Glutamatergic neuron (in vitro differentiated cells): ENCODE data around the gene PRKAG3. TPM values are rescaled to one million over a fixed set of nuclear protein-coding genes. Genes with fewer than 3 reads are reported as not detected.

Experiments used
- DNase-seq: peaks from one replicate; pipeline ENCODE4 v3.0.0; 2022
- H3K27ac Mint-ChIP-seq: one replicate; pipeline ENCODE4 v1.8.0; 2020; ENCODE audit warnings: mild to moderate bottlenecking, mixed read lengths, inconsistent platforms; ENCODE audit not compliant: unreplicated experiment
- H3K27me3 Mint-ChIP-seq: one replicate; pipeline ENCODE4 v1.8.0; 2020; ENCODE audit warnings: mild to moderate bottlenecking, moderate library complexity, mixed read lengths, inconsistent platforms; ENCODE audit not compliant: unreplicated experiment
- H3K36me3 Mint-ChIP-seq: one replicate; pipeline ENCODE4 v1.8.0; 2020; ENCODE audit warnings: mild to moderate bottlenecking, mixed read lengths, inconsistent platforms; ENCODE audit not compliant: unreplicated experiment
- H3K4me1 Mint-ChIP-seq: one replicate; pipeline ENCODE4 v1.8.0; 2020; ENCODE audit warnings: mild to moderate bottlenecking, low read depth, mixed read lengths, inconsistent platforms; ENCODE audit not compliant: unreplicated experiment
- H3K4me3 Mint-ChIP-seq: one replicate; pipeline ENCODE4 v1.8.0; 2020; ENCODE audit warnings: mild to moderate bottlenecking, mixed read lengths, inconsistent platforms; ENCODE audit not compliant: unreplicated experiment
- H3K9me3 Mint-ChIP-seq: one replicate; pipeline ENCODE4 v1.8.0; 2020; ENCODE audit warnings: mild to moderate bottlenecking, moderate library complexity, mixed read lengths, inconsistent platforms; ENCODE audit not compliant: unreplicated experiment
- total RNA-seq: library from RNA; stranded (reverse); fragmentation: NEBNext Ultra II Directional; extraction: Animal tissue kit (Norgen Biotek cat#: 25700); gene quantifications from one replicate; pipeline ENCODE4 v1.2.1, GENCODE V29; 2021; ENCODE audit not compliant: unreplicated experiment
- TF ChIP-seq, protein P1 (sequence below): fragments of 200-600 bp; sonication (generic); IDR thresholded peaks from one replicate; pipeline ENCODE4 v1.5.0; 2021; ENCODE audit not compliant: partially characterized antibody, unreplicated experiment

Gene PRKAG3
- total RNA-seq, 1 donor from 2014 or later: not detected

- Mint-ChIP-seq H3K4me1 (no peaks in the 10 kb centered on the region), H3K4me3 (no peak overlapping the region), H3K27me3 (peaks cover under 1% of the 10 kb centered on the region), H3K27ac (no peak overlapping the region), H3K9me3 (no peaks in the 10 kb centered on the region), H3K36me3 (peaks cover 4% of the 10 kb centered on the region)
- TF ChIP-seq, protein P1, sequence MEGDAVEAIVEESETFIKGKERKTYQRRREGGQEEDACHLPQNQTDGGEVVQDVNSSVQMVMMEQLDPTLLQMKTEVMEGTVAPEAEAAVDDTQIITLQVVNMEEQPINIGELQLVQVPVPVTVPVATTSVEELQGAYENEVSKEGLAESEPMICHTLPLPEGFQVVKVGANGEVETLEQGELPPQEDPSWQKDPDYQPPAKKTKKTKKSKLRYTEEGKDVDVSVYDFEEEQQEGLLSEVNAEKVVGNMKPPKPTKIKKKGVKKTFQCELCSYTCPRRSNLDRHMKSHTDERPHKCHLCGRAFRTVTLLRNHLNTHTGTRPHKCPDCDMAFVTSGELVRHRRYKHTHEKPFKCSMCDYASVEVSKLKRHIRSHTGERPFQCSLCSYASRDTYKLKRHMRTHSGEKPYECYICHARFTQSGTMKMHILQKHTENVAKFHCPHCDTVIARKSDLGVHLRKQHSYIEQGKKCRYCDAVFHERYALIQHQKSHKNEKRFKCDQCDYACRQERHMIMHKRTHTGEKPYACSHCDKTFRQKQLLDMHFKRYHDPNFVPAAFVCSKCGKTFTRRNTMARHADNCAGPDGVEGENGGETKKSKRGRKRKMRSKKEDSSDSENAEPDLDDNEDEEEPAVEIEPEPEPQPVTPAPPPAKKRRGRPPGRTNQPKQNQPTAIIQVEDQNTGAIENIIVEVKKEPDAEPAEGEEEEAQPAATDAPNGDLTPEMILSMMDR: no peak
- DNase-seq: no peak
Measured at GRCh38 chr2:218839888-218840287, 8.3 kb upstream of the PRKAG3 start.

DNA sequence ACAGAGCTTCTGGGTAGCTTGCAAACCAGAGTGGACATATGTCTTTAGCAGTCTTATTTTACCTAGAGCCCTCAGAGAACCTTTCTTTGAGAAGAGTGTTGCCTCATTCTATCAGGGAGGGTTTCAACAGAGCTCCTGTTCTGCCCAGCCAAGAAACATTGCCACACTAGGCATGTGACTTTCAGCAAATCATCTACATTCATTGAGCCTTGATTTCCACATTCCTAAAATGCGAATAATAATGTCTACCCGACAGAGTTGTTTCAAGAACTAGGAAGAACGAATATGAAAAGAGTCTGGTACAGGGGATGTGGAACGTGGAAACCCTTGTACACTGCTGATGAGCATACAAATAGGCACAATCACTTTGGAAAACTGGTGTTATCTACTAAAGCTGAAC lies 7.8 kb upstream of the PRKAG3 start:
- TF ChIP-seq, protein P1: no peak
- peaks cover 3% of the 10 kb centered on the region for H3K27me3 Mint-ChIP-seq
- H3K36me3 Mint-ChIP-seq: peaks cover 4% of the 10 kb centered on the region
- H3K4me1 Mint-ChIP-seq: no peaks in the 10 kb centered on the region
- H3K9me3 Mint-ChIP-seq: no peaks in the 10 kb centered on the region
- H3K4me3 Mint-ChIP-seq: no peak overlapping the region
- DNase-seq: no peak
- no peak overlapping the region for H3K27ac Mint-ChIP-seq

DNA sequence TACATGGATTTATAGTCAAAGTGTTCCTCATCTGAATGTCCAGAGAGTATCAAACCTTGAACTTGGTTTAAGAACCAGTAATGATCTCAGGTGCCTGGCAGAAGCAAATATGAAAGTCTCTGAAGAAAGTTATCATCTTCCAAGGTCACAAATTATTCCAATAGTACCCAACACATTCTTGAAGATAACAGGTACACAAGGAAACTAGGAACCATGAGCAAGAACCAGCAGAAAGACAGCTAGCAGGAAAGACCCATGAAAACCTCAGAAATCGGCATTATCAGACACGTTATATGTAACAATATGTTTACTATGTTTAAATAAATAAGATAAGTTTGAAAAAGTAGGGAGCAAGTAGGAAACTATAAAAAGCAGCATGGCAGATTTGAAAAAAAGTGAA lies 5.9 kb upstream of the PRKAG3 start:
- peaks cover 4% of the 10 kb centered on the region for H3K36me3 Mint-ChIP-seq
- peaks cover 3% of the 10 kb centered on the region for H3K27me3 Mint-ChIP-seq
- H3K4me1 Mint-ChIP-seq: no peaks in the 10 kb centered on the region
- no peak overlapping the region for H3K4me3 Mint-ChIP-seq
- no peak for DNase-seq
- TF ChIP-seq, protein P1: no peak
- H3K27ac Mint-ChIP-seq: no peak overlapping the region
- no peaks in the 10 kb centered on the region for H3K9me3 Mint-ChIP-seq

- TF ChIP-seq, protein P1: no peak
- no peak overlapping the region for H3K27ac Mint-ChIP-seq
- no peak for DNase-seq
- peaks cover 2% of the 10 kb centered on the region for H3K9me3 Mint-ChIP-seq
- H3K36me3 Mint-ChIP-seq: peaks cover 4% of the 10 kb centered on the region
- peaks cover 3% of the 10 kb centered on the region for H3K27me3 Mint-ChIP-seq
- H3K4me3 Mint-ChIP-seq: no peak overlapping the region
- H3K4me1 Mint-ChIP-seq: no peaks in the 10 kb centered on the region
Measured at GRCh38 chr2:218834685-218835084, 3.1 kb upstream of the PRKAG3 start.

DNA sequence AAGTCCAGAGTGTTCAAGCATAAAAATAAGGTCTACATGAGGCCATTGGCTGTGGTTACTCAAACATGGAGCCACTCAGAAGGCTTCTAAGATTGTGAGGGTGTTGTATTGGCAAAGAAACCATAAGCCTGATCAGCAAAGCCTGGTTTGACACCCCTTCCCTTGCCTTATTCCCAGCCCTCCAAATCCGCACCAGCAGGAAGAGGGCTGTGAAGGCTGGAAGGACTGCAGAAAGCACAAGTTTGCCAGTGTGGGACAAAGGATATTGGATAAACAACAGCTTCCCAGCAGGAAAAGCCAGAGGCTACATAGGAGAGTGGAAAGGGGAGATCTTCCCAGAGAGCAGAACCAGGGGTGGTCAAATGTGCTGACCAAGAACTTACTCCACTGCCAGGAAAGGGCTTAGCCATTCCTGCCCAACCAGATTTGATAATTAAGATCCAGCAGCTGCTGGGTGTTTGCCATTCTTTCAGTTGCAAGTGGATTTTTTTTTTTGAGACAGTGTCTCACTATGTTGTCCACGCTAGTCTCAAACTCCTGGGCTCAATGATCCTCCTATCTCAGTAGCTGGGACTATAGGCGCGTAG lies 1.5 kb upstream of the PRKAG3 start:
- peaks cover 4% of the 10 kb centered on the region for H3K36me3 Mint-ChIP-seq
- H3K27ac Mint-ChIP-seq: no peak overlapping the region
- peaks cover 2% of the 10 kb centered on the region for H3K9me3 Mint-ChIP-seq
- H3K27me3 Mint-ChIP-seq: peaks cover 4% of the 10 kb centered on the region
- no peak overlapping the region for H3K4me3 Mint-ChIP-seq
- H3K4me1 Mint-ChIP-seq: no peaks in the 10 kb centered on the region
- TF ChIP-seq, protein P1: no peak
- no peak for DNase-seq
